ENCODE measurements around the gene ANLN. TPM values are rescaled to one million over a fixed set of nuclear protein-coding genes. Genes with fewer than 3 reads are reported as not detected.

The ANLN gene
- total RNA-seq, 1 experiment from 2014 or later: 81.1 TPM

DNA sequence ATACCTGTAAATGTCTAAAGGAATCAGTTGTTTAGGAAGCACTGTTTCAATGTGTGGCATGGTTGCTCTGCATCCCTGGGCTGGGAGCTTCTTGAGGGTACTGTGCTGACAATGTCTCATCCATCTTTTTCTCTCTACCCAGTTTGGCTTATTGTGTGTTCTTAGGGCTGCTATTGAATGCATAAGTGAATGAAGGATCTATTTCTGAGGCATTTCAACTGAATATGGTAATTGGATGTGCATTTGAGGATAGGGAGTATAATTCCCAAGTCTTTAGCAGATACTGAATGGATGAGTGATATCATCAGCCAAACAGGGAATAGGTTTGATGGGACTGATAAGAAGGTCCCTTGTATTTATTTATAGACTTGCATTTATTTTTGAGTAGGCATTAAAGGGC, 64.1 kb downstream of the ANLN start:
- H3K36me3 Mint-ChIP-seq: peaks cover 43% of the 10 kb centered on the region

DNA sequence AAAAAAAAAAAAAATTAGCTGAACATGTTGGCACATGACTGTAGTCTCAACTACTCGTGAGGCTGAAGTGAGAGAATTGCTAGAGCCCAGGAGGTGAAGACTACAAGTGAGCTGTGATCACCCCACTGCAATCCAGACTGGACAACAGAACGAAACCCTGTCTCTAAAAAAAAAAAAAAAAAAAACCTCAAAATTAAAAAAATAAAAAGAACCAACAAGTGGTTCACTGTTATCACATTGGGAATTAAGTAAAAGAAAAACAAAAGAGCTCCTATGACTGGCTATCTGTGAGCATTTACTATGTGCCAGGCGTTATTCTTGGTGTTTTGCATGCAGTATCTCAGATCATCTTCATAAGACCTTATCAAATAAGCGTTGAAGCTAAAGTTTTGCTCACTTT, 66.0 kb downstream of the ANLN start:
- Mint-ChIP-seq H3K27me3 (ENCODE audit: low read depth) (no peaks in the 10 kb centered on the region), H3K4me3 (no peak overlapping the region), H3K4me1 (no peaks in the 10 kb centered on the region), H3K36me3 (peaks cover 30% of the 10 kb centered on the region), H3K27ac (no peak overlapping the region), H3K9me3 (no peaks in the 10 kb centered on the region)
- TF ChIP-seq, protein P1, sequence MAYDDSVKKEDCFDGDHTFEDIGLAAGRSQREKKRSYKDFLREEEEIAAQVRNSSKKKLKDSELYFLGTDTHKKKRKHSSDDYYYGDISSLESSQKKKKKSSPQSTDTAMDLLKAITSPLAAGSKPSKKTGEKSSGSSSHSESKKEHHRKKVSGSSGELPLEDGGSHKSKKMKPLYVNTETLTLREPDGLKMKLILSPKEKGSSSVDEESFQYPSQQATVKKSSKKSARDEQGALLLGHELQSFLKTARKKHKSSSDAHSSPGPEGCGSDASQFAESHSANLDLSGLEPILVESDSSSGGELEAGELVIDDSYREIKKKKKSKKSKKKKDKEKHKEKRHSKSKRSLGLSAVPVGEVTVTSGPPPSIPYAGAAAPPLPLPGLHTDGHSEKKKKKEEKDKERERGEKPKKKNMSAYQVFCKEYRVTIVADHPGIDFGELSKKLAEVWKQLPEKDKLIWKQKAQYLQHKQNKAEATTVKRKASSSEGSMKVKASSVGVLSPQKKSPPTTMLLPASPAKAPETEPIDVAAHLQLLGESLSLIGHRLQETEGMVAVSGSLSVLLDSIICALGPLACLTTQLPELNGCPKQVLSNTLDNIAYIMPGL (CRISPR knock-in tag; IDR thresholded peaks at IDR 0.05): no peak
- TF ChIP-seq, protein P2, sequence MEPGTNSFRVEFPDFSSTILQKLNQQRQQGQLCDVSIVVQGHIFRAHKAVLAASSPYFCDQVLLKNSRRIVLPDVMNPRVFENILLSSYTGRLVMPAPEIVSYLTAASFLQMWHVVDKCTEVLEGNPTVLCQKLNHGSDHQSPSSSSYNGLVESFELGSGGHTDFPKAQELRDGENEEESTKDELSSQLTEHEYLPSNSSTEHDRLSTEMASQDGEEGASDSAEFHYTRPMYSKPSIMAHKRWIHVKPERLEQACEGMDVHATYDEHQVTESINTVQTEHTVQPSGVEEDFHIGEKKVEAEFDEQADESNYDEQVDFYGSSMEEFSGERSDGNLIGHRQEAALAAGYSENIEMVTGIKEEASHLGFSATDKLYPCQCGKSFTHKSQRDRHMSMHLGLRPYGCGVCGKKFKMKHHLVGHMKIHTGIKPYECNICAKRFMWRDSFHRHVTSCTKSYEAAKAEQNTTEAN (CRISPR knock-in tag; IDR thresholded peaks at IDR 0.05): no peak
- TF ChIP-seq FOXP1 (CRISPR knock-in tag; IDR thresholded peaks at IDR 0.05; ENCODE audit: borderline replicate concordance): no peak
- TF ChIP-seq, protein P3, sequence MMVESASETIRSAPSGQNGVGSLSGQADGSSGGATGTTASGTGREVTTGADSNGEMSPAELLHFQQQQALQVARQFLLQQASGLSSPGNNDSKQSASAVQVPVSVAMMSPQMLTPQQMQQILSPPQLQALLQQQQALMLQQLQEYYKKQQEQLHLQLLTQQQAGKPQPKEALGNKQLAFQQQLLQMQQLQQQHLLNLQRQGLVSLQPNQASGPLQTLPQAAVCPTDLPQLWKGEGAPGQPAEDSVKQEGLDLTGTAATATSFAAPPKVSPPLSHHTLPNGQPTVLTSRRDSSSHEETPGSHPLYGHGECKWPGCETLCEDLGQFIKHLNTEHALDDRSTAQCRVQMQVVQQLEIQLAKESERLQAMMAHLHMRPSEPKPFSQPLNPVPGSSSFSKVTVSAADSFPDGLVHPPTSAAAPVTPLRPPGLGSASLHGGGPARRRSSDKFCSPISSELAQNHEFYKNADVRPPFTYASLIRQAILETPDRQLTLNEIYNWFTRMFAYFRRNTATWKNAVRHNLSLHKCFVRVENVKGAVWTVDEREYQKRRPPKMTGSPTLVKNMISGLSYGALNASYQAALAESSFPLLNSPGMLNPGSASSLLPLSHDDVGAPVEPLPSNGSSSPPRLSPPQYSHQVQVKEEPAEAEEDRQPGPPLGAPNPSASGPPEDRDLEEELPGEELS (CRISPR knock-in tag; IDR thresholded peaks at IDR 0.05): no peak
- TF ChIP-seq, protein P4, sequence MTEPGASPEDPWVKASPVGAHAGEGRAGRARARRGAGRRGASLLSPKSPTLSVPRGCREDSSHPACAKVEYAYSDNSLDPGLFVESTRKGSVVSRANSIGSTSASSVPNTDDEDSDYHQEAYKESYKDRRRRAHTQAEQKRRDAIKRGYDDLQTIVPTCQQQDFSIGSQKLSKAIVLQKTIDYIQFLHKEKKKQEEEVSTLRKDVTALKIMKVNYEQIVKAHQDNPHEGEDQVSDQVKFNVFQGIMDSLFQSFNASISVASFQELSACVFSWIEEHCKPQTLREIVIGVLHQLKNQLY (CRISPR knock-in tag; IDR thresholded peaks at IDR 0.05): no peak
- no peak for TF ChIP-seq IRF2 (CRISPR knock-in tag; IDR thresholded peaks at IDR 0.05; ENCODE audit: borderline replicate concordance, low read depth)
- TF ChIP-seq ZNF219 (CRISPR knock-in tag; IDR thresholded peaks at IDR 0.05; ENCODE audit: borderline replicate concordance): no peak
- TF ChIP-seq NR2C2 (CRISPR knock-in tag; IDR thresholded peaks at IDR 0.05): no peak
- TF ChIP-seq NFE2L1 (CRISPR knock-in tag; IDR thresholded peaks at IDR 0.05): no peak
- TF ChIP-seq, protein P5, sequence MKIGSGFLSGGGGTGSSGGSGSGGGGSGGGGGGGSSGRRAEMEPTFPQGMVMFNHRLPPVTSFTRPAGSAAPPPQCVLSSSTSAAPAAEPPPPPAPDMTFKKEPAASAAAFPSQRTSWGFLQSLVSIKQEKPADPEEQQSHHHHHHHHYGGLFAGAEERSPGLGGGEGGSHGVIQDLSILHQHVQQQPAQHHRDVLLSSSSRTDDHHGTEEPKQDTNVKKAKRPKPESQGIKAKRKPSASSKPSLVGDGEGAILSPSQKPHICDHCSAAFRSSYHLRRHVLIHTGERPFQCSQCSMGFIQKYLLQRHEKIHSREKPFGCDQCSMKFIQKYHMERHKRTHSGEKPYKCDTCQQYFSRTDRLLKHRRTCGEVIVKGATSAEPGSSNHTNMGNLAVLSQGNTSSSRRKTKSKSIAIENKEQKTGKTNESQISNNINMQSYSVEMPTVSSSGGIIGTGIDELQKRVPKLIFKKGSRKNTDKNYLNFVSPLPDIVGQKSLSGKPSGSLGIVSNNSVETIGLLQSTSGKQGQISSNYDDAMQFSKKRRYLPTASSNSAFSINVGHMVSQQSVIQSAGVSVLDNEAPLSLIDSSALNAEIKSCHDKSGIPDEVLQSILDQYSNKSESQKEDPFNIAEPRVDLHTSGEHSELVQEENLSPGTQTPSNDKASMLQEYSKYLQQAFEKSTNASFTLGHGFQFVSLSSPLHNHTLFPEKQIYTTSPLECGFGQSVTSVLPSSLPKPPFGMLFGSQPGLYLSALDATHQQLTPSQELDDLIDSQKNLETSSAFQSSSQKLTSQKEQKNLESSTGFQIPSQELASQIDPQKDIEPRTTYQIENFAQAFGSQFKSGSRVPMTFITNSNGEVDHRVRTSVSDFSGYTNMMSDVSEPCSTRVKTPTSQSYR (CRISPR knock-in tag; IDR thresholded peaks at IDR 0.05): no peak
- no peak for TF ChIP-seq JAZF1 (CRISPR knock-in tag; IDR thresholded peaks at IDR 0.05)
- no peak for TF ChIP-seq RORB (CRISPR knock-in tag; IDR thresholded peaks at IDR 0.05)
- TF ChIP-seq, protein P6, sequence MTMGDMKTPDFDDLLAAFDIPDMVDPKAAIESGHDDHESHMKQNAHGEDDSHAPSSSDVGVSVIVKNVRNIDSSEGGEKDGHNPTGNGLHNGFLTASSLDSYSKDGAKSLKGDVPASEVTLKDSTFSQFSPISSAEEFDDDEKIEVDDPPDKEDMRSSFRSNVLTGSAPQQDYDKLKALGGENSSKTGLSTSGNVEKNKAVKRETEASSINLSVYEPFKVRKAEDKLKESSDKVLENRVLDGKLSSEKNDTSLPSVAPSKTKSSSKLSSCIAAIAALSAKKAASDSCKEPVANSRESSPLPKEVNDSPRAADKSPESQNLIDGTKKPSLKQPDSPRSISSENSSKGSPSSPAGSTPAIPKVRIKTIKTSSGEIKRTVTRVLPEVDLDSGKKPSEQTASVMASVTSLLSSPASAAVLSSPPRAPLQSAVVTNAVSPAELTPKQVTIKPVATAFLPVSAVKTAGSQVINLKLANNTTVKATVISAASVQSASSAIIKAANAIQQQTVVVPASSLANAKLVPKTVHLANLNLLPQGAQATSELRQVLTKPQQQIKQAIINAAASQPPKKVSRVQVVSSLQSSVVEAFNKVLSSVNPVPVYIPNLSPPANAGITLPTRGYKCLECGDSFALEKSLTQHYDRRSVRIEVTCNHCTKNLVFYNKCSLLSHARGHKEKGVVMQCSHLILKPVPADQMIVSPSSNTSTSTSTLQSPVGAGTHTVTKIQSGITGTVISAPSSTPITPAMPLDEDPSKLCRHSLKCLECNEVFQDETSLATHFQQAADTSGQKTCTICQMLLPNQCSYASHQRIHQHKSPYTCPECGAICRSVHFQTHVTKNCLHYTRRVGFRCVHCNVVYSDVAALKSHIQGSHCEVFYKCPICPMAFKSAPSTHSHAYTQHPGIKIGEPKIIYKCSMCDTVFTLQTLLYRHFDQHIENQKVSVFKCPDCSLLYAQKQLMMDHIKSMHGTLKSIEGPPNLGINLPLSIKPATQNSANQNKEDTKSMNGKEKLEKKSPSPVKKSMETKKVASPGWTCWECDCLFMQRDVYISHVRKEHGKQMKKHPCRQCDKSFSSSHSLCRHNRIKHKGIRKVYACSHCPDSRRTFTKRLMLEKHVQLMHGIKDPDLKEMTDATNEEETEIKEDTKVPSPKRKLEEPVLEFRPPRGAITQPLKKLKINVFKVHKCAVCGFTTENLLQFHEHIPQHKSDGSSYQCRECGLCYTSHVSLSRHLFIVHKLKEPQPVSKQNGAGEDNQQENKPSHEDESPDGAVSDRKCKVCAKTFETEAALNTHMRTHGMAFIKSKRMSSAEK (CRISPR knock-in tag; IDR thresholded peaks at IDR 0.05; ENCODE audit: borderline replicate concordance): no peak
- TF ChIP-seq, protein P7, sequence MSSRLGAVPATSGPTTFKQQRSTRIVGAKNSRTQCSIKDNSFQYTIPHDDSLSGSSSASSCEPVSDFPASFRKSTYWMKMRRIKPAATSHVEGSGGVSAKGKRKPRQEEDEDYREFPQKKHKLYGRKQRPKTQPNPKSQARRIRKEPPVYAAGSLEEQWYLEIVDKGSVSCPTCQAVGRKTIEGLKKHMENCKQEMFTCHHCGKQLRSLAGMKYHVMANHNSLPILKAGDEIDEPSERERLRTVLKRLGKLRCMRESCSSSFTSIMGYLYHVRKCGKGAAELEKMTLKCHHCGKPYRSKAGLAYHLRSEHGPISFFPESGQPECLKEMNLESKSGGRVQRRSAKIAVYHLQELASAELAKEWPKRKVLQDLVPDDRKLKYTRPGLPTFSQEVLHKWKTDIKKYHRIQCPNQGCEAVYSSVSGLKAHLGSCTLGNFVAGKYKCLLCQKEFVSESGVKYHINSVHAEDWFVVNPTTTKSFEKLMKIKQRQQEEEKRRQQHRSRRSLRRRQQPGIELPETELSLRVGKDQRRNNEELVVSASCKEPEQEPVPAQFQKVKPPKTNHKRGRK (CRISPR knock-in tag; IDR thresholded peaks at IDR 0.05; ENCODE audit: borderline replicate concordance): no peak
- DNase-seq (ENCODE audit: low spot score) (no peak), ATAC-seq (no peak)
- ChIA-PET POLR2A (interaction anchor here (0.6 kb wide), 3 partner anchors 28 to 420 kb away, joined by 3 read pairs; no protein-coding TSS in a partner anchor), CTCF (interaction anchor here (0.7 to 1.6 kb wide), 2 partner anchors 14 to 900 kb away, joined by 3 to 7 read pairs; no protein-coding TSS in a partner anchor)

More for the DNA sequence above, 64.1 kb downstream of the ANLN start:
- ATAC-seq (no peak), DNase-seq (ENCODE audit: low spot score) (no peak)
- no peak overlapping the region for H3K4me3 Mint-ChIP-seq
- no peaks in the 10 kb centered on the region for H3K4me1 Mint-ChIP-seq
- H3K9me3 Mint-ChIP-seq: no peaks in the 10 kb centered on the region
- TF ChIP-seq NFATC4 (CRISPR knock-in tag; IDR thresholded peaks at IDR 0.05): no peak
- no peaks in the 10 kb centered on the region for H3K27me3 Mint-ChIP-seq (ENCODE audit: low read depth)
- POLR2A ChIA-PET: no interaction called here
- CTCF ChIA-PET: interaction anchor here (1.2 kb wide), 1 partner anchor 12 kb away, joined by 4 read pairs; no protein-coding TSS in a partner anchor
- H3K27ac Mint-ChIP-seq: no peak overlapping the region

All from WTC11 (cell line).